ENCODE measurements around the gene MAGI2.

Gene MAGI2

DNA sequence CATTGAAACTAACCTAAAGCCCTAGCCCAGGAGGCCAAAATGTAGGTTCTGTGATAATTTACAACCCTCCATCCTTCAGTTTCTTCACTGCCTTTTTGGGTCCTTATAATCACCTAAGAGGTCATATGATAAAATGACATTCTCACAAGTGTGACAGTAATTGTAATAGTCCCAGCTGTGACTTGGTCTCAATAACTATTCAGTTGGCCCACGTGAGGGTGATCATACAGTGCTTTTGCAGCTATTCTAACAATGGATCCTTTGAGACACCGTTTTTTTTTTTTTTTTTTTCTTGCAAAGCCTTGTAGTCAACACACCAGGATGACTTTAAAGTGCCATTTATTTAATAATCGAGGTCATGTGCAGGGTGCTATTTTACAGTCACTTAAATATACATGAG, 894.9 kb downstream of the MAGI2 start:
- TF ChIP-seq, protein P1, sequence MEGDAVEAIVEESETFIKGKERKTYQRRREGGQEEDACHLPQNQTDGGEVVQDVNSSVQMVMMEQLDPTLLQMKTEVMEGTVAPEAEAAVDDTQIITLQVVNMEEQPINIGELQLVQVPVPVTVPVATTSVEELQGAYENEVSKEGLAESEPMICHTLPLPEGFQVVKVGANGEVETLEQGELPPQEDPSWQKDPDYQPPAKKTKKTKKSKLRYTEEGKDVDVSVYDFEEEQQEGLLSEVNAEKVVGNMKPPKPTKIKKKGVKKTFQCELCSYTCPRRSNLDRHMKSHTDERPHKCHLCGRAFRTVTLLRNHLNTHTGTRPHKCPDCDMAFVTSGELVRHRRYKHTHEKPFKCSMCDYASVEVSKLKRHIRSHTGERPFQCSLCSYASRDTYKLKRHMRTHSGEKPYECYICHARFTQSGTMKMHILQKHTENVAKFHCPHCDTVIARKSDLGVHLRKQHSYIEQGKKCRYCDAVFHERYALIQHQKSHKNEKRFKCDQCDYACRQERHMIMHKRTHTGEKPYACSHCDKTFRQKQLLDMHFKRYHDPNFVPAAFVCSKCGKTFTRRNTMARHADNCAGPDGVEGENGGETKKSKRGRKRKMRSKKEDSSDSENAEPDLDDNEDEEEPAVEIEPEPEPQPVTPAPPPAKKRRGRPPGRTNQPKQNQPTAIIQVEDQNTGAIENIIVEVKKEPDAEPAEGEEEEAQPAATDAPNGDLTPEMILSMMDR (IDR thresholded peaks at IDR 0.05; ENCODE audit: insufficient read depth, missing control alignments) = no peak
- no peak for FAIRE-seq
- no peak for DNase-seq (ENCODE audit: insufficient read length, low spot score)

DNA sequence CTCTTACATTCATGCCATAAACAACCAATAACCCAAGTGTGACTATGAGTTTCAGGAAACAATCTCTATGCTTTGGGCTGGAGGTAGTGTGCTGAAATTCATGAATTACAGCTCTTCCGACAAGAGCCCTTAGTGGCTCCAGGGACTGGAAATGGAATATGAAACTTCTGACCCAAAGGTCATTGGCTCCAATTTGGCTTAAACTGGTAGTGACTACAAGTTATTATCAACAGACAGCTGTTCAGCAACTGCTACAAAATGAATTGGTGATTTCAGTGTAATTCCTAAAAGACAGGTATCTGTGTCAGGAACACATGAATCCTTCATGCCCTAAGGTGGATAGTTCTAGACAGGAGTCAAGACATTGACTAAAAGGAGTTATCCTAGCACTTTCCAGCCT, 909.5 kb downstream of the MAGI2 start:
- no peak for DNase-seq (ENCODE audit: insufficient read length, low spot score)
- TF ChIP-seq, protein P1 (IDR thresholded peaks at IDR 0.05; ENCODE audit: insufficient read depth, missing control alignments) = no peak
- FAIRE-seq = no peak

DNA sequence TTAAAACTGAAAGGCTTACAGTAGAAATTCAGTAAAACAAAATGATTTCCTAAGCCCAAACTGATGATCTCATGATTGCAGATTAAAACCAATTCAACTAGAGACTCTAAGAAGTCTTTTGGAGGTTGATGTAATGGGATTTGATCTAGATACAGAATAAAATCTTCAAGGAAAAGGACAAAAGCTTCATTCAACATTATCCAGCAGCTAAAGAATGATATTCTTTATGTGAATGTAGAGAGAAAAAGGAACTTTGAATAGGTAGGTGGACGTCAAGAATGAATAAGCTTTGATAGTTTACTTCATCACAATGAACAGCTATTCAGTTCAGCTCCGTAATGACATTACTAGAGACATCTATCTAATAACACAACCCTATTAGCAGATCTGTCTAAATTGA, 910.5 kb downstream of the MAGI2 start:
- FAIRE-seq (peak; percentile 78), DNase-seq (ENCODE audit: insufficient read length, low spot score) (no peak)
- TF ChIP-seq, protein P1 (IDR thresholded peaks at IDR 0.05; ENCODE audit: insufficient read depth, missing control alignments) = no peak

DNA sequence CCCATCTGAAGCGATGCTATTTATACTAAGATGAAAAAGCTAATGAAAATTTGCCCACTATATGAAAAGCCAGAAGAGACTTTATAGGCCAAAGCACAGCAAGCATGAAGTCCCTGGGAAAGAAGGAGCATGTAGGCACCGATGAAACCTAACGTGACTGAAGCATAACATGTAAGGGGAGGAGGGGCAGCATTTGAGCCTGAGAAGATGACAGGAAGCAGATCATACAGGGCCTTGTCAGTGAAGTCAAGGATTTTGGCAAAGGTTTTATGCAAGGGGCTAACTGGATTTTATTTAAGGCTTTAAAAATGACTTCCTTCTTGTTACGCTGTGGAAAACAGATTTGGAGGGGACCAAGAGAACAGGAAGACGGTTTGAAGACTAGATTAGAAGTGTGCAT, 910.9 kb downstream of the MAGI2 start:
- FAIRE-seq (no peak), DNase-seq (ENCODE audit: insufficient read length, low spot score) (no peak)
- TF ChIP-seq, protein P1 (IDR thresholded peaks at IDR 0.05; ENCODE audit: insufficient read depth, missing control alignments) = no peak

DNA sequence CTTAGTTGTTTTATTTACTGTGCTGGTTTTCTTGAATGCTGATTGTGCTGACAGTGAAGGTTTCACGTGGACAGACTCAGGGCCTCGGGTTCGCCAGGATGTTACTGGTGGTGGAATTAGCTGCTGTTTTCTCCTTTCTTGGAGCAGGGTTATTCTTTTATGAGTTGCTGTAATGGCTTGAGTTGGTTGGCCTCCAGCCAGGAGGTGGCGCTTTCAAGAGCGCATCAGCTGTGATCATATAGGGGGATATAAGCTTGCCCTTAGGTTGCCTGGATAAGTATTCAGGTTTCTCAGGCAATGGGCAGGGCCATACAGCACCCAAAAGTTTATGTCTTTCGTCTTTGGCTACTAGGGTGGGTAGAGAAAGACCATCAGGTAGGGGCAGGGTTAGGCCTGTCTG, 913.6 kb downstream of the MAGI2 start:
- FAIRE-seq (no peak), DNase-seq (ENCODE audit: insufficient read length, low spot score) (no peak)
- TF ChIP-seq, protein P1 (IDR thresholded peaks at IDR 0.05; ENCODE audit: insufficient read depth, missing control alignments) = no peak

DNA sequence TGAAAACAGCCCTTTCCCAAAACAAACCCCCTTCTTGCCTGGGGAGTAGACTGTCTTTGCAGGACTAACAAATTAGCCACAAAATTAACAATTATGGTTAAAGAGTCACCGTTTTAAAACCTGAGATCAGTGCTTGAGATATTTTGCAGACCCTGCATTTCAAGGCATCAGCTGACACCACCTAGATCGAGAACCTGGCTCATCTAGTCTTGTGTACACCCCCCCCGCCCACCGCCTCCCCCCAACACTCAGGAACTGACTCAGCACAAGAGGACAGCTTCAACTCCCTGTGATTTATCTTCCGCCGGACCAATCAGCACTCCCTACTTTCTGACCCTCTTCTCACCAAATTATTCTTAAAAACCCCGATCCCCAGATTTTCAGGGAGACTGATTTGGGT, 917.8 kb downstream of the MAGI2 start:
- no peak for FAIRE-seq
- TF ChIP-seq, protein P1 (IDR thresholded peaks at IDR 0.05; ENCODE audit: insufficient read depth, missing control alignments) = no peak

DNA sequence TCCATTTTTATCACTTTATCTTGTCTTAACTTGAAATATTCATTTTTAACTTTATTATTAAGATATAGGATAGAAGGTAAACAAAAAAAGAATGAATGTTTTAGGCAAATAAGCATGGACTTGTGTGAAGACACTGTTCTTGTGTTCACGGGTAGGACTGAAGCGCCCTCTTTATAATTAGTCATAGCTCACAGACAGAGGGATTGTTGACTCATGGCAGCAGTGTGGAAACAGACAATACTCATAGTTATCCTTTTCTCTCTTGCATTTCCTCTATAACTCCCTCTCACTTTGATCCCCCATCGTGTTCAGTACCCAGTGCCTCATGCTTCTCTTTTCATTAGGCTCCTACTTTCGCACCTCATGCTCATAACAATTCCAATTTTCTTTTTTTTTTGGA, 923.1 kb downstream of the MAGI2 start:
- FAIRE-seq (no peak), DNase-seq (ENCODE audit: insufficient read length, low spot score) (no peak)
- TF ChIP-seq, protein P1 (IDR thresholded peaks at IDR 0.05; ENCODE audit: insufficient read depth, missing control alignments) = no peak

More for the DNA sequence above, 917.8 kb downstream of the MAGI2 start:
- no peak for DNase-seq (ENCODE audit: insufficient read length, low spot score)

All from D721Med (cell line).